ENCODE measurements around the gene OPN3. TPM values are rescaled to one million over a fixed set of nuclear protein-coding genes. Genes with fewer than 3 reads are reported as not detected.

OPN3 gene
- total and polyA plus RNA-seq, 2 donors (not counting 3 experiments of a cell fraction or from before 2014, with no cell fraction given), result 16.1 to 23.9 TPM

GRCh38 chr1:241557551-241558193 is 82.5 kb downstream of the OPN3 start:
- no peaks in the 10 kb centered on the region for H3K9me3 ChIP-seq (replicated peaks; ENCODE audit: control insufficient read depth, insufficient read depth, low read length)
- FAIRE-seq, result no peak
- no peak for DNase-seq (ENCODE audit: low read depth, low spot score)
- TF ChIP-seq MYC (IDR thresholded peaks at IDR 0.05; ENCODE audit: low read depth, low read length) (no peak), GATA2 (IDR thresholded peaks at IDR 0.05; ENCODE audit: insufficient read depth, insufficient read length, low read depth, low read length) (no peak), MAX (IDR thresholded peaks at IDR 0.05; ENCODE audit: insufficient read depth, insufficient read length) (no peak)
- no peaks in the 10 kb centered on the region for H3K9me1 ChIP-seq (replicated peaks; ENCODE audit: control insufficient read depth, extremely low read depth, insufficient read depth, low read length)
- no peak overlapping the region for H3K4me2 ChIP-seq (ENCODE audit: insufficient read depth, low read length)
- H3K79me2 ChIP-seq (ENCODE audit: control insufficient read depth, insufficient read depth, low read length), result no peaks in the 10 kb centered on the region
- no peak overlapping the region for H3K9ac ChIP-seq (replicated peaks; ENCODE audit: extremely low read depth, insufficient read depth, low read length)
- H3K27ac ChIP-seq (ENCODE audit: insufficient read depth, low read depth, low read length), result no peak overlapping the region
- H4K20me1 ChIP-seq (replicated peaks; ENCODE audit: control insufficient read depth, extremely low read depth, insufficient read depth, low read length), result no peaks in the 10 kb centered on the region
- no peak overlapping the region for H3K4me3 ChIP-seq (replicated peaks in 1 of 3; ENCODE audit: insufficient read depth in 1 of 3, low read depth in 1 of 3, low read length in 3 of 3)
- no peaks in the 10 kb centered on the region for H3K27me3 ChIP-seq (ENCODE audit: control insufficient read depth in 2 of 2, insufficient read depth in 2 of 2, low read length in 2 of 2)
- H3K4me1 ChIP-seq (ENCODE audit: control insufficient read depth, extremely low read depth, insufficient read depth, low read length), result no peaks in the 10 kb centered on the region
- H2AFZ ChIP-seq (ENCODE audit: low read depth, low read length), result no peak overlapping the region
- H3K36me3 ChIP-seq (ENCODE audit: control insufficient read depth in 2 of 2, extremely low read depth in 1 of 2, insufficient read depth in 2 of 2, low read length in 2 of 2), result no peaks in the 10 kb centered on the region
- dilution Hi-C loops (cut with MboI; ENCODE audit: extremely low pct_ligation_motif_present, low sequenced_read_pairs), result no loop called here
- BruUV-seq (replicated peaks), result no TSS peak
- intact Hi-C loops (cut with micrococcal nuclease), result no loop called here
- CTCF ChIA-PET, result no interaction called here
- POLR2A ChIA-PET, result no interaction called here

- Histone ChIP-seq H3K27me3 (ENCODE audit: control insufficient read depth in 2 of 2, insufficient read depth in 2 of 2, low read length in 2 of 2) (no peaks in the 10 kb centered on the region), H4K20me1 (replicated peaks; ENCODE audit: control insufficient read depth, extremely low read depth, insufficient read depth, low read length) (no peaks in the 10 kb centered on the region), H3K4me2 (ENCODE audit: insufficient read depth, low read length) (no peak overlapping the region), H3K4me3 (replicated peaks in 1 of 3; ENCODE audit: insufficient read depth in 1 of 3, low read depth in 1 of 3, low read length in 3 of 3) (no peak overlapping the region), H3K36me3 (ENCODE audit: control insufficient read depth in 2 of 2, extremely low read depth in 1 of 2, insufficient read depth in 2 of 2, low read length in 2 of 2) (no peaks in the 10 kb centered on the region), H2AFZ (ENCODE audit: low read depth, low read length) (no peak overlapping the region), H3K9me3 (replicated peaks; ENCODE audit: control insufficient read depth, insufficient read depth, low read length) (no peaks in the 10 kb centered on the region), H3K4me1 (ENCODE audit: control insufficient read depth, extremely low read depth, insufficient read depth, low read length) (no peaks in the 10 kb centered on the region), H3K27ac (ENCODE audit: insufficient read depth, low read depth, low read length) (no peak overlapping the region), H3K9me1 (replicated peaks; ENCODE audit: control insufficient read depth, extremely low read depth, insufficient read depth, low read length) (no peaks in the 10 kb centered on the region), H3K79me2 (ENCODE audit: control insufficient read depth, insufficient read depth, low read length) (no peaks in the 10 kb centered on the region), H3K9ac (replicated peaks; ENCODE audit: extremely low read depth, insufficient read depth, low read length) (no peak overlapping the region)
- ChIA-PET CTCF (no interaction called here), POLR2A (no interaction called here)
- DNase-seq (ENCODE audit: low read depth, low spot score) (no peak), FAIRE-seq (no peak)
- intact Hi-C loops (cut with micrococcal nuclease) (no loop called here), dilution Hi-C loops (cut with MboI; ENCODE audit: extremely low pct_ligation_motif_present, low sequenced_read_pairs) (no loop called here)
- BruUV-seq (replicated peaks), result no TSS peak
- no peak for TF ChIP-seq FOS (IDR thresholded peaks at IDR 0.05; ENCODE audit: borderline replicate concordance, insufficient read depth, low read length)
- TF ChIP-seq CTCF (IDR thresholded peaks at IDR 0.05; ENCODE audit: extremely low read depth in 1 of 2, insufficient read depth in 1 of 2, low read depth in 1 of 2, low read length in 2 of 2), result no peak
- no peak for TF ChIP-seq MAX (IDR thresholded peaks at IDR 0.05; ENCODE audit: insufficient read depth, insufficient read length)
- TF ChIP-seq MYC (IDR thresholded peaks at IDR 0.05; ENCODE audit: low read depth, low read length), result no peak
- TF ChIP-seq JUN (IDR thresholded peaks at IDR 0.05; ENCODE audit: borderline replicate concordance, insufficient read depth, insufficient read length, low read depth), result no peak
- no peak for TF ChIP-seq POLR2A (IDR thresholded peaks at IDR 0.05; ENCODE audit: low read depth, low read length)
- no peak for TF ChIP-seq EZH2 (IDR thresholded peaks at IDR 0.05; ENCODE audit: borderline replicate concordance, low read depth, low read length, severe bottlenecking)
- TF ChIP-seq POLR2AphosphoS5 (IDR thresholded peaks at IDR 0.05; ENCODE audit: insufficient read depth, low read depth, low read length), result no peak
- TF ChIP-seq GATA2 (IDR thresholded peaks at IDR 0.05; ENCODE audit: insufficient read depth, insufficient read length, low read depth, low read length), result no peak
Measured at GRCh38 chr1:241557031-241557430, 83.1 kb downstream of the OPN3 start.
